GM12892 (cell line): ENCODE measurements around the gene CAMK2D.

Experiments used
- POLR2A ChIP-seq: IDR thresholded peaks from 2 replicates; pipeline ENCODE4 v1.6.1; 2011; ENCODE audit warnings: low read depth, low read length, control low read depth
- POLR2AphosphoS5 ChIP-seq: IDR thresholded peaks from 2 replicates; pipeline ENCODE4 v1.6.1; 2011; ENCODE audit warnings: low read depth, low read length, control low read depth
- TAF1 ChIP-seq: IDR thresholded peaks from 2 replicates; pipeline ENCODE4 v1.6.1; 2011; ENCODE audit warnings: low read depth, mild to moderate bottlenecking, control low read depth, low read length, borderline replicate concordance

- TF ChIP-seq POLR2A (no peak), TAF1 (no peak), POLR2AphosphoS5 (no peak)
Observed at GRCh38 chr4:113513382-113513781, 248.2 kb downstream of the CAMK2D start.
